HG03280 (cell line): ENCODE measurements around the gene BICDL2.
A peak's percentile ranks its signal among the peaks of the same experiment; 100 is the strongest.

ENCODE experiments used
- ATAC-seq: cut with Tn5 transposase; IDR thresholded peaks from one replicate; pipeline ENCODE4 v1.9.1; 2021; ENCODE audit warnings: mild to moderate bottlenecking, moderate library complexity; ENCODE audit not compliant: unreplicated experiment

The BICDL2 gene

DNA sequence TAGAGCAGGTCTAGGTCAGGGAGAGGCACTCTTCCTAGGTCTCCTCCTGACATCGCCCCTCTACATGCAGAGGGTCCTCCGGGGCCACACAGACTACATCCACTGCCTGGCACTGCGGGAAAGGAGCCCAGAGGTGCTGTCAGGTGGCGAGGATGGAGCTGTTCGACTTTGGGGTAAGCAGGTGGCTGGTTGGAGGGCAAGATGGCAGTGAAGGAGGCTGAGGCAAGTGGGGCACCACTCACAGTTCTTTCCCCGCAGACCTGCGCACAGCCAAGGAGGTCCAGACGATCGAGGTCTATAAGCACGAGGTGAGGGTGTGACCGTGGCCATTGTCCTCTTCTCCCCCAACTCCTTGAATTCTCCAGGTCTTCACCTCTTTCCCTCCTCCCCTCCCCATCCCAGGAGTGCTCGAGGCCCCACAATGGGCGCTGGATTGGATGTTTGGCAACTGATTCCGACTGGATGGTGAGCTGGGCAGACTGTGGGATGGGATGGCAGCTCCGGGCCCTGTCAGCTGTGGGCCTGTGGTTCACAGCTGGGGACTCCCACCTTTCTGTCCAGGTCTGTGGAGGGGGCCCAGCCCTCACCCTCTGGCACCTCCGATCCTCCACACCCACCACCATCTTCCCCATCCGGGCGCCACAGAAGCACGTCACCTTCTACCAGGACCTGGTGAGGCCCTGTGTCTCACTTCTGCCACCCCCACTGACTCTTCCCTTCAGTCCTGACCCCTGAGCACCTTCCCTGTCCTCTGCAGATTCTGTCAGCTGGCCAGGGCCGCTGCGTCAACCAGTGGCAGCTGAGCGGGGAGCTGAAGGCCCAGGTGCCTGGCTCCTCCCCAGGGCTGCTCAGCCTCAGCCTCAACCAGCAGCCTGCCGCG is 9.9 kb downstream of the BICDL2 start:
- ATAC-seq: no peak

DNA sequence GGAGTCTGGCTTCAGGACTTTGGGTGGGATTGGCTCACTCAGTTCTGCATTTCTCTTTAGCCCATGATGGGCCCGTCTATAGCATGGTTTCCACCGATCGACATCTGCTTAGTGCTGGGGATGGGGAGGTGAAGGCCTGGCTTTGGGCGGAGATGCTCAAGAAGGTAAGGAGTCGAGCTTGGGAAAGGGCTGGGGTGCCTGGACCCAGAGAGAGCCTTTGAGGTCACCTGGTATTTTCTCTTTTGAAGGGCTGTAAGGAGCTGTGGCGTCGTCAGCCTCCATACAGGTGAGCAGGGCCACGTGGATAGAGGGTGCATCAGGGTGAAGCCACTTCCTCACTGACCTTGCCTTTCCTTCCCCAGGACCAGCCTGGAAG is 10.8 kb downstream of the BICDL2 start:
- no peak for ATAC-seq

DNA sequence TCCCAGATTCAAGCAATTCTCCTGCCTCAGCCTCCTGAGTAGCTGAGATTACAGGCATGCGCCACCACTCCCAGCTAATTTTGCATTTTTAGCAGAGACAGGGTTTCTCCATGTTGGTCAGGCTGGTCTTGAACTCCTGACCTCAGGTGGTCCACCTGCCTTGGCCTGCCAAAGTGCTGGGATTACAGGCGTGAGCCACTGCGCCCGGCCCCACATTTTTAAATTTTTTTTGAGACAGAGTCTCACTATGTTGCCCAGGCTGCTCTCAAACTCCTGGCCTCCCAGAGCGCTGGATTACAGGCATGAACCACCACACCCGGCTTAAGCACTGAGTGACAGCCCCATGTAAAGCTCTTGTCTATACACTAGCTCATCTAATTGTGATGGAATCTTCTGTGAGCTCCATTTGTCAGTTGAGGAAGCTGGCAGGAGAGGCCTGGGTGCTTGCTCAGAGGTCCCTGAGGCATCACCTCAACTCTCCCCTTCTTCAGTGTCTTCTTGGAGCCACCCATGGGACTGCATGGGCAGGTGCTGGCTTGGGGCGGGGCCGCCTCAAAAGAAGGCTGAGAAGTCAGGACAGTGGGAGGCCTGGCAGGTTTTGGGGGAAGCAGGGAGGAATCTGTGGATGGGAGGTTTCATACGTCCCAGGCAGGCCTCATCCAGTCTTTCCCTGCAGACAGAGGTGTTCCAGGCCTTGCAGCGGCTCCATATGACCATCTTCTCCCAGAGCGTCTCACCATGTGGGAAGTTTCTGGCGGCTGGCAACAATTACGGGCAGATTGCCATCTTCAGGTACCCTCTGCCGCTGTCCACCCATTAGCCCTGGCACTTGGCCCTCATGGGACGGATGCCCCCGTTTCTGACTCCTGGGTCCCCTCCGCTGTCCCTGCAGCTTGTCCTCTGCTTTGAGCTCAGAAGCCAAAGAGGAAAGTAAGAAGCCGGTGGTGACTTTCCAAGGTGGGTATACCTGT is 11.4 kb downstream of the BICDL2 start:
- no peak for ATAC-seq

DNA sequence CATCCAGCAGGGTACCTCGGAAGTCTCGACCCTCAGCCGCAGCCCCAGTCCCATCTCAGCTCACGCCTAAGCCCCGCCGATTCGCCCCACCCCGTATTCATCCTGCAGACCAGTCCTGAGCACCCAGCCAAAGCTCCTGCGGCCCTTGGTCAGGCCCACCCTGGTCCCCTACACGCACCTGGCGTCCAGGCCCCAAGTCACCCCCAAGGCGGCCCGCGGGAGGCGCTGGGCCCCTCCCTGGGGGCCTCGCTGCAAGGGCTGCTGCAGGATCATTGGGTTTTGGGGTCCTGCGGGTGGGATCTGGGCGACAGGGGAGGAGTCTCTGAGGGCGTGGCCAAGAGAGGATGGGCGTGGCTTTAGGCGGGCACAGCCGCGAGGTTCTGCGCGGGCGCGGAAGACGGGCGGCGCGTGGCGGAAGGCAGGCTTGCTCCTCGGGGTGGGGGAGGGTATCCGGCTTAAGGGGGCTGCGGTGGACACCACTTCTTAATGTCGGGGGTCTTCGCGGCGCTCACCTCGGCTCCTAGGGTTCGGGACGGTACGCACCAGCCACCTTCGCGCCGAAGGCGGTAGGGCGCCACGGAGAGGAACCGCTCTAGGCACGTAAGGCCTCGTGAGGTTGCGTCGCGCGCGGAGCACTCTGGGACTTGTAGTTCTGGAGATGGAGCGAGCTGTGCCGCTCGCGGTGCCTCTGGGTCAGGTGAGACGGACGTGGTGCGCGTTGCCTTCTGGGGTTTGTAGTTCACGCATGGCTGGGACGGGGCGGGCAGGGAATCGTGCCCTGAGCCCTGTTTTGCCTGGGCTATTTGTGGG is 12.9 kb downstream of the BICDL2 start, which contains the start of the genes HCFC1R1 and THOC6:
TSS of gene HCFC1R1 (minus strand) at position 274 of the 810 bp plus-strand sequence. CDS start at position 273, 1 bp downstream.
TSS of gene THOC6 (plus strand) at position 367 of the 810 bp plus-strand sequence. CDS start at position 659, 292 bp downstream.
- ATAC-seq: peak; percentile 77

DNA sequence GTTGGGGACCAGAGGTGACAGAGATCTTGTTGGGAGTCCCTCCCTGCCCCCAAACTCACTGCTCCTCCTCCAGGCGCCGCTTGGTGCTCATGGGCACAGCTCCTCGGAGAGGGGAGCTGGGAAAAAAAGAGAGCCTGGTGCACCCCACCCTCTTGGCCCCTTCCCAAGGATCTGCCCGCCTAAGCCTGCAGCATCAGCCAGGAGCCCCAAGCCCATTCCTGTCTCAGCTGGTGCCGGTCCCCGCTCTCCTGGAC is 13.4 kb downstream of the BICDL2 start:
- no peak for ATAC-seq

DNA sequence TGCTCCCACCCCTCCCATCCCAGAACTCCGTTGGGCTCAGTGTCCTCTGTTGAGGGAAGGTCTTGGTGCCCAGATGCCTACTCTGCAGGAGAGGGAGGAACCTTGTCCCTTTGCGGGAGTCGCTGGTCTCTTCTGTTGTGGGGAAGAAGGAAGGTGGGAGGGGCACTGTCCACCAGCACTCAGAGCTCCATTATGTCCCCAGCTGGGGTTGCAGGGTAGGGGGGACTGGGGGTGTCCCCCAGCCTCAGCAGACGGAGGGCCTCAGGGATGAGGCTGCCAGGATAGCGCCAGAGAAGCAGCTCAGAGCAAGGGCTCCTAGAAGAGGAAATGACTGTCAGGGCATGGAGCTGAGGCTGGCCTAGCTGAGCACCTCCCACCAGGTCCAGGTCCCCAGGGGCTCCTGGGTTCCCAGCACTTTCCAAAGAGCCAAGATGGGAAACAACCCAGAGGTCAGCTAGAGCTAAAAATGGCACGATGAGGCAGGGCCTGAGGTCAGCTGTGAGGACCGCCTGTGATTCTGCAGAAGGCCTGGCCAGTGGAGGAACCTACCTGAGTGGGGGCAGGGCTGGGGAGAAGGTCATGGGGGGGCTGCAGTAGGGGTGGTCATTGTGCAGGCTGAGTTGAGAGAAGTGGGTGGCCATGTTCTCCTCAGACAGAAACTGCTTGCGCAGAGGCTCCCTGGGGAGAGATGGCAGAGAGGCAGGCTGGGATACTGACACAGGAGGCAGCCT is 13.9 kb downstream of the BICDL2 start:
- ATAC-seq: no peak

DNA sequence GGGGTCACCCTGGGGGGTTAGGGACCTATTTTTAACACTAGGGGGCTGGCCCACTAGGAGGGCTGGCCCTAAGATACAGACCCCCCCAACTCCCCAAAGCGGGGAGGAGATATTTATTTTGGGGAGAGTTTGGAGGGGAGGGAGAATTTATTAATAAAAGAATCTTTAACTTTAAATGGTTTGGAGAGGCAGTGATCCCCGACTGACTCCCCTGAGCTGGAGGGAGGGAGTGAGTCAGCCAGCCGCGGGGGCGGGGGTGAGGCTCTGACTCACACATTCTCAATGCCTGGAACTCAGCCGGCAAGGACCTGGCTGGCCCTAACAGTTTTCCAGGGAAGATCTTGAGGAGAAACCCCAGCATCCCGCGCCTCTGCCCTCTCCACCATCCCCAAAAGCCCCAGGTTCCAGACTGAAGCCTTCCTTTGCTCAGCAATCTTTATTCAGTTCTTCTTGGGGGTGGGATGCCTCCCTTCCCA is 14.5 kb downstream of the BICDL2 start:
- ATAC-seq: no peak

DNA sequence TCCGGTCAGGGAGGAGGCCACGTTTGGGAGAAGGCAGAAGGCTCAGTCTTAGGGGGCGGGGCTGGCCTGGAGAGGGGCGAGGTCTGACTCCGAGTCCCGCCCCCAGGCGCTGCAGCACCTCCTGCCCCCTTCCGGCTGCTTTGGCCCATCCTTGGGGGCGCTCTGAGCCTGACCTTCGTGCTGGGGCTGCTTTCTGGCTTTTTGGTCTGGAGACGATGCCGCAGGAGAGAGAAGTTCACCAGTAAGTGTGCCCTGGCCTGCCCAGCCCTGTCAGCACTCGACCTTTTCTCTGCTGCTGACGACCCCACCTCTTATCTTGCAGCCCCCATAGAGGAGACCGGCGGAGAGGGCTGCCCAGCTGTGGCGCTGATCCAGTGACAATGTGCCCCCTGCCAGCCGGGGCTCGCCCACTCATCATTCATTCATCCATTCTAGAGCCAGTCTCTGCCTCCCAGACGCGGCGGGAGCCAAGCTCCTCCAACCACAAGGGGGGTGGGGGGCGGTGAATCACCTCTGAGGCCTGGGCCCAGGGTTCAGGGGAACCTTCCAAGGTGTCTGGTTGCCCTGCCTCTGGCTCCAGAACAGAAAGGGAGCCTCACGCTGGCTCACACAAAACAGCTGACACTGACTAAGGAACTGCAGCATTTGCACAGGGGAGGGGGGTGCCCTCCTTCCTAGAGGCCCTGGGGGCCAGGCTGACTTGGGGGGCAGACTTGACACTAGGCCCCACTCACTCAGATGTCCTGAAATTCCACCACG is 15.1 kb downstream of the BICDL2 start:
- no peak for ATAC-seq

DNA sequence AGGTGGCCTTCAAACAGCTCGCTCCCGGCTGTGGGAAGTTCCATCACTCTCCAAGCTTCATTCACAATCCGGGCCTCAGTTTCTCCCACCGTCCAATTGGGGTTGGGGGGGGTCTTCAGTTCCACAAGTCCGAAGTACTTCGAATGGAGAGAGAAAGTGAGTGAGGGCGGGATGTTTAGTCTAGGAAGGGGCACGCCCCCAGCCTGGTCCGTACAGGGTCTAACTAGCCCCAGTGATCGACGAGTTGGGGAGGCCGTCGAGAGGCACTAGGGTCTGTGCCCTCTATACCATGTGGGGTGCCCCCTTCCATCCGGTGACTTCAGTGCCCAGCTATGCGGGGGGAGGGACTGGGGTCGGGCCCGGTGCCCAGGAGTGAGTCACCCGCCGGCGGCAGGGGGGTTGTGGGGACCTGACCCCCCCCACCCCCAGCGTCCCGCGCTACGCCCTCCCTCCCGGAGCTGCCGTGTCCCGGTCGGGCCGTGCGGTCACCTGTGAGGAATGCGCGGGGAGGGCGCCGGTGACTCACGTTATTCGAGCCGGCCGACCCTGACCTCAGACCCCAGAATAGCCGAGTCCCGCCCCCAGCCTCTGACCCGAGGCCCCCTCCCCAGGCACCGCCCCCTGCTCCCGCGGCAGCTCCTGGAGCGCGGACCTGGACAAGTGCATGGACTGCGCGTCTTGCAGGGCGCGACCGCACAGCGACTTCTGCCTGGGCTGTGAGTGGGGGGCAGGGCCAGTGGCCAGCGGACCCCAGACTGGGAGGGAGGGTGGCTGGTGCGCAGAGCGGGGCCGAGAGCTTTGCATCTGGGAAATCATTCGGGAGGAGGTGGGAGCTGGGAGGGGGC is 15.9 kb downstream of the BICDL2 start:
- ATAC-seq: no peak

DNA sequence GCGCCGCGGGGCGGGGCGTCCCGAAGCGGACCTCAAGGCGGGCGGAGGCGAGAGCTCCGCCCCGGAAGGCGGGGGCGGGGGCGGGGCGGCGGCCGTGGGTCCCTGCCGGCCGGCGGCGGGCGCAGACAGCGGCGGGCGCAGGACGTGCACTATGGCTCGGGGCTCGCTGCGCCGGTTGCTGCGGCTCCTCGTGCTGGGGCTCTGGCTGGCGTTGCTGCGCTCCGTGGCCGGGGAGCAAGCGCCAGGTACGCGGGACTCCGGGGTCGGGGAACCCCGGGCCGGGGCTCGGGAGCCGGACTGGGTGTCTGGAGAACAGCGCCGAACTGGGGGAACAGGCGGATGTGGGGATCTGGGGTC is 16.5 kb downstream of the BICDL2 start, which contains the start of gene TNFRSF12A:
TSS of gene TNFRSF12A (plus strand) at position 122 of the 357 bp plus-strand sequence. CDS start at position 152, 30 bp downstream.
- peak; percentile 34 for ATAC-seq

DNA sequence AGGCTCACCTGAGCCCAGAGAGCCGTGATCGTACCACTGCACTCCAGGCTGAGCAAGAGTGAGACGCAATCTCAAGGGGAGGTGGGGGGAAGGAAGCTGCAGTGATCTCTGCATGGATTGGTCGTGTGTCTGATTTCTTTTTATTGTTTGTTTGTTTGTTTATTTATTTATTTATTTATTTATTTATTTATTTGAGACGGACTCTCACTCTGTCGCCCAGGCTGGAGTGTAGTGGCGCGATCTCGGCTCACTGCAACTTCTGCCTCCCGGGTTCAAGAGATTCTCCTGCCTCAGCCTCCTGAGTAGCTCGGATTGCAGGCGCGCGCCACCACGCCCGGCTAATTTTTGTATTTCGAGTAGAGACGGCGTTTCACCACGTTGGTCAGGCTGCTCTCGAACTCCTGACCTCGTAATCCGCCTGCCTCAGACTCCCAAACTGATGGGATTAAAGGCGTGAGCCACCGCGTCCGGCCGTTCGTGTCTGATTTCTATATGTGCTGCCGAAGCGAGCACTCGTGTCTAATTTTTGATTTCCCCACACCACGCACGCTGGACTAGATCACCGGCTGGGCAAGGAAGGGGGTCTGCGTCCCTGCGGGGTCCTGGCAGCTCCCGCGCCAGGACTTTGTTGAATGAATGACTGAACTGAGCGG is 17.0 kb downstream of the BICDL2 start:
- no peak for ATAC-seq

DNA sequence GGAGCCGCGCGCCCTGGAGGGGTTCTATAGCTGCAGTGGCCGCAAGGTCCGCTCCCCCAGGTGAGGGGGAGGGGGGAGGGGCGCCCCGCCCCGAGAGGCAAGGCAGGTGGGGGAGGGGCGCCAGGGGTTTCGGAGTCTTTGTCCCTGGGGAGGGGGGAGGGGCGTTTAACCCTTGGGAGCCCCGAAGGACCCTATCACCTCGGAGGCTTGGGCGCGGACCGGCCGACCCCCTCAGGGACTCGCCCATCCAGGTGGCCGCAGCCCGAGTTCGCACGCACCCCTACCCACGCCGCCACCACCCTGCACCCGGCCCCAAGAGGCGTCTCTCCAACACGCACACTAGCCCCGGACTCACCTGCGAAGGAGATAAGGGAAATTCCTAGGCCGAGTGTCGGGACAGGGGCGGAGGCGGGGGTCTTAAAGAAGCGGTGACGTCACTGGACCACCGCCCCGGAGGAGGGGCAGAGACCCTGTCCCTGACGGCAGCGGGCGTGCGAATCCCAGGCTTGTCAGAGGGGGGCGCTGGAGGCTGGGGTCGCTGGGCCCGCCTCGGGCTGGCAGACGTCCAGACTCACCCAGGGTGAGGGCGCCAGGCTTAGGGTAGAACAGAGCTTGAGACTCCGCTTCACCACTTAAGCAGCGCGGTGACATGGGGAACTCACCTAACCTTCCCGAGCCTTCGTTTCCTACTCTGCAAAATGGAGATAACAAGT is 18.8 kb downstream of the BICDL2 start, which contains the start of gene CLDN6:
TSS of gene CLDN6 (minus strand) at position 390 of the 713 bp plus-strand sequence. CDS start 2,162 bp downstream, outside the sequence.
- ATAC-seq: no peak

DNA sequence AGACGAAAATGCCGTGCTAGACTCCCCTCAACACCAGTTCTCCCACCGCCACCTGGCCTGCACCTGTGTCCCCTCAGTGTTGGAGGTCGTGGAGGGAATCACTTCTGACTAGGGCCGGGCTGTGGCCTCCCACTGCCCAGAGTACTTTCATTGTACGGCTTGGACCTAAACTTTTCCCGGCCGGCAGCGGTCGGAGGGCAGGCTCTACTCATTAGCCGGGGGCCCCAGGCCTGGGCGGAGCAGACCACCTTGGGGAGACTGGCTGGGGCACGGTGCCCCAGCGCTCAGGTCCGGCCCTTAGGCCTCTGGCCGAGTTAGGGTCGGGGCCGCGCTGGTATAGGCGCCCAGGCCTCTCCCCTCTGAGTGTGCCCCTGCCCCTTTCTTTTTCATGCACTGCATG is 19.4 kb downstream of the BICDL2 start:
- ATAC-seq: no peak

DNA sequence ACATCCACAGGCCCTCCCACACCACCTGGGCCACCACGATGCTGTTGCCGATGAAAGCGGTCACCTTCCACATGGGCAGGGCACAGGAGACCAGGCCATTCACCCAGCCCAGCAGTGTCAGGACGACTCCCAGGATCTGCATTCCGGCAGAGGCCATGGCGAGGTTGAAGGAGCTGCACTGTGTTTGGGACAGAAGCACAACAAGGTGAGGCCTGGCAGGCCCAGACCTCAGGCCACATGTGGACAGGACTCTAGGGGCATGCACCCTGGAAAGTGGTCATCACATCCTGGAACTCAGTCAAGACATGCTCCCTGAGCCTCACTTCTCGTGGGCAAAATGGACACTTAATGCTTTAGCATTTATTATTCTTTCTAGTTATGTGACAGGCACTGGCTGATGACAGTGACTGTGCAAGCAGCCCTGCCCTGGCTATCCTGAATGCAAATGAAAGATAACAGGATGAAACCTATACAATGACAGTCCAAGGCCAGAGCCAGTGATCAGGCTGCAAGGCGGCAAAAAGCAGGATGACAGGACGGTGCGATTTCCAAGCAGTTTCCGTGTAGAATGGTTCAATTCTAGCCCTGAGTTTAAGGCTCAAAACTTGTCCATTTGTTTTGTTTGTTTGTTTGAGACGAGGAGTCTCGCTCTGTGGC is 20.8 kb downstream of the BICDL2 start:
- ATAC-seq: no peak

DNA sequence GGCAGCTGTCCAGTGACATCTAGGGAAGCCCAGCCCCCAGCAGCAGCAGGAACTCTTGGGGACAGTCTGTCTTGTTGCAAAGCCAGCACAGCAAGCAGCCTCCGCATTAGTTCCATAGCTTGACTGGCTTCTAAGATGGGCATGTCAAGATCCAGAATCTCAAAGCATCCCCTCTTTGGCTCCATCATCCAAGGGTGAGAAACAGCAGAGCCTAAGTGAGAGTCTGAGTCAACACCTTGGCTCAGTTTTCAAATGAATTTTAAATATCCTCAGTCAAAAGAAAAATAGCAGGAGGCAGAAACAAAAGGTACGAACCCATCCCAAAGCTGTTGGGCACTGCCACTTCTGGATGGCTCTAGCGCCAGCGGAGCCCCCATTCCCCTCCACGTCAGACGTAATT is 21.8 kb downstream of the BICDL2 start:
- ATAC-seq: no peak

DNA sequence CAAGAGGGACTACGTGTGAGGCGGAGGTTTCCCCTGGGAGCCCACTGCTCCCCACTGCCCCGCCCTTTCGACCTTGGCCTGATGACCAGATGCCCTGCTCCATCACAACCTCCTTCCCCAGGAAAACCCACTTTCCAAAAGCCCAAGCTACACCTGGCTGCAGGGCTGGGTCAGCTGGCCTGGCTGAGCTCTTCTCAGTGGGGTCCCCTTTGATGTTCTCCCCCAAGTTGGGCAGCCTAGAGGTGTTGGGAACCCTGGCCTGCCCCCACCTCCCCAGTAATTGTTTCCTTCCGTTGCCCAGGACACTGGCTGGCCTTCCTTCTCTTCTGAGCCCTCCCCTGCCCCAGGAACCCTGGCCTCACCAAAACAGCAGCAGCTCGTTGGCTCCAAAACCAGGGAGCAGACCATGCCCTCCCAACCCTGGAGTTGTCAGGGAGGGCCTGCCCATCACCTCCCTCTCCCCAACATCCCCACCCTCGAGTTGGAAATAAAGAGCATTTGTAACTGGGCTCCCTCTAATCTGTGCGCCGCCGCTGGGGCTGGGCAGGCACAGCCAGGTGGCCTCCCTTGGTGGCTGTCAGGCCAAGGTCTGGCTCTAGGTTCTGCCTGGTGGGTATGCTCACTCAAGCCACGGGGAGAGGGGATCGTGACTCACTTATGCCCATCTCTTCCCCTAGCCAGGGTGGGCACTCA is 22.6 kb downstream of the BICDL2 start:
- ATAC-seq: no peak
